Stimulated activated CD4-positive, alpha-beta T cell treated with anti-CD3 and anti-CD28 coated beads, Interleukin-1b, Interleukin-23, amount 100 ng/mL, for 48 hours (primary cell): Measurements from ENCODE around the gene ASGR2.
"Not testable (repeated sequence)": the region's sequence is repeated elsewhere in the genome, so short reads cannot be mapped to it uniquely, and the experiment has no call there.

Experiments
- DNase-seq: peaks from one replicate; pipeline ENCODE4 v3.0.0-alpha.2; 2020

The ASGR2 gene

DNA sequence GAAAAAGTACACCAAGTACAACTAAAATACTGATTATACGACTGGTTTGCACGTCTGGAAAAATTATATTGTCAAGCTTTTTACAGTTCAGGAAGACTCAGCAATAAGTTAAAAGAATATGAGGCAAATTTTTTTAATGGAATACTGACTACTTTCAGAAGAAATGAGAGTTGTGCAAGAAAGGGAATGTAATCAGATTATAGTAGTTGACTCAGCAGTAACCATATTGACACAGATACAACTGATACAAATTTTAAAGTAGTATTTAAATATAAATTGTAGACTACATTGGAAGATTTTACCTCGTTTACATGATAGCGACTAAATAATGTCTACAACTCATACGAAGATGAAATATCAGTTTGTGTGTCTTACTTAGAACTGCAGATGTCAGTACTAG, 16.7 kb downstream of the ASGR2 start:
- DNase-seq: no peak

DNA sequence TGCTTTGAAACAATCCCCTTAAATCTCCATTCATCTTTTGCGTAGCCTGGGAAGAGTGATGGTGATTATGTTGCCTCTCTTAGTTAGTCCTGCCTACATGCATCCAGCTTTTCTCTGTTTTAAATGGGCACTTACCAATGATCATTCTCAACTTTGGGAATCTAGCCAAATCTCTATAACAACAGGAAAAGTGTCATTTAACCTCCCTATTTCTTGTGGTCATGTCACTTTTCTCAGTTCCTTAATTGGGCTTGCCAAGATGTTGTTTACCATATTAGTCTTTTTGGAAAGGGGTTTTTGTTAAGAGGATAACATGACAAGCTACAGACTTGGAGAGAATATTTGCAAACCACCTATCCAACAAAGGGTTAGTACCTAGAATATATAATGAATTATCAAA, 19.0 kb downstream of the ASGR2 start:
- DNase-seq: no peak

DNA sequence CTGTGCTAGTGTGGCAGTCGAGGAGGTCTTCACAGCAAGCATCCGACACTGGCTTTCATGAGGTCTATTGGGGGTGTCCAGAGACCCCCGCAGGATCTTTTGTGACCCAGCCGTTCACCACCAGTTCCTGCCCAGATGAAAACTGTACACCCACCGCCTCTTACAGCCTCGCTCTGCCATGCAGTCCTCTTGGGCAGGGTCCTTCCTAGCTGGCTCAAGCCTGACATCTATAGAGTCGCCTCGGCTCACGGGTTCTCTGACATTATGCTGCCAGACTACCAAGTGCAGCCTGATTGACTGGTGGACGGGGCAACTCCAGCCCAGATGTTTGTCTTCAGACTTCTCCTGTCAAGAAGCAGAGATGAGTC, 20.0 kb downstream of the ASGR2 start:
- no peak for DNase-seq

DNA sequence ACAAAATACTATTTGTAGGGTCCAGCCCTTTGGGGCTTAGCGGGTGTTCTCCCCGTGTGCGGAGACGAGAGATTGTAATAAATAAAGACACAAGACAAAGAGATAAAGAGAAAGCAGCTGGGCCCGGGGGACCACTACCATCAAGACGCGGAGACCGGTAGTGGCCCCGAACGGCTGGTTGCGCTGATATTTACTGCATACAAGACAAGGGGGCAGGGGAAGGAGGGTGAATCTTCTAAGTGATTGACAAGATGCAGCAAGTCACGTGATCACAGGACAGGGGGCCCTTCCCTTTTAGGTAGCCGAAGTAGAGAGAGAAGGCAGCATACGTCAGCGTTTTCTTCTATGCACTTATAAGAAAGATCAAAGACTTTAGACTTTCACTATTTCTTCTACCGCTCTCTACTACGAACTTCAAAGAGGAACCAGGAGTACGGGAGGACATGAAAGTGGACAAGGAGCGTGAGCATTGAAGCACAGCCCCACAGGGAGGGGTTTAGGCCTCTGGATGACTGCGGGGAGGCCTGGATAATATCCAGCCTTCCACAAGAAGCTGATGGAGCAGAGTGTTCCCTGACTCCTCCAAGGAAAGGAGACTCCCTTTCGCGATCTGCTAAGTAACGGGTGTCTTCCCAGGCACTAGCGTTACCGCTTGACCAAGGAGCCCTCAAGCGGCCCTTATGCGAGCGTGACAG, 23.2 kb downstream of the ASGR2 start:
- DNase-seq: not testable (repeated sequence)

DNA sequence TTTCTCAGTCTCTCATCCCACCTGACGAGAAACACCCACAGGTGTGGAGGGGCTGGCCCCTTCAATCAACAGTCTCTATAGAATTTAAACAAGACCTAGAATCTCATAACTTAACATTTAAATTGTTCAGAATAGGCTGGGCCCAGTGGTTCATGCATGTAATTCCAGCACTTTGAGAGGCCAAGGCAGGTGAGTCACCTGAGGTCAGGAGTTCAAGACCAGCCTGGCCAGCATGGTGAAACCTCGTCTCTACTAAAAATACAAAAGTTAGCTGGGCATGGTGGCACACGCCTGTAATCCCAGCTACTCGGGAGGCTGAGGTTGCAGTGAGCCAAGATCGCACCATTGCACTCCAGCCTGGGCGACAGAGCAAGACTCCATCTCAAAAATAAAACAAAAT, 25.1 kb downstream of the ASGR2 start:
- not testable (repeated sequence) for DNase-seq

DNA sequence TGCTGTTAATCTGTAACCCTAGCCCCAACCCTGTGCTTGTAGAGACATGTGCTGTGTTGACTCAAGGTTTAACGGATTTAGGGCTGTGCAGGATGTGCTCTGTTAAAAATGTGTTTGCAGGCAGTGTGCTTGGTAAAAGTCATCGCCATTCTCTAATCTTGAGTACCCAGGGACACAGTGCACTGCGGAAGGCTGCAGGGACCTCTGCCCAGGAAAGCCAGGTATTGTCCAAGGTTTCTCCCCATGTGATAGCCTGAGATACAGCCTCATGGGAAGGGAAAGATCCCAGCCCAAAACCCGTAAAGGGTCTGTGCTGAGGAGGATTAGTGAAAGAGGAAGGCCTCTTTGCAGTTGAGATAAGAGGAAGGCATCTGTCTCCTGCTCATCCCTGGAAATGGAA, 26.2 kb downstream of the ASGR2 start:
- DNase-seq: not testable (repeated sequence)

DNA sequence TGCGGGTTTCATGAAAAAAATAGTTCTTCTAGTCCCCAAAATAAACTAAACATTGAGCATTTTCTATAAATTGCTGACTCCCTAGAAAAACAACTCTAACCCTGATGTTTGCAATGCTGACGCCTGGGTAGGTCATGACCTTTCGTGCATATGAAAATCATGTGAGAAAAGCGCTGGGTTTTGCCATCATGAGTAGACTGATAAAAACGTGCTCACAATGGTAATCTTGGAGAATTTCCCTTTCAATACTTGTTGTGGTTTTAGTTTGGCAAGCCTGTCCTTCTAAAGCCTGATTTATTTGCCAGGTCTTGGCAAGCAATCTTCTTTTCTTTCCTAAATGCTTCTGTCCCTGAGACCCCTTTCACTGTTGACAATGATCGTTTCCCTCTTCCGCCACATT, 30.5 kb downstream of the ASGR2 start:
- DNase-seq: no peak

DNA sequence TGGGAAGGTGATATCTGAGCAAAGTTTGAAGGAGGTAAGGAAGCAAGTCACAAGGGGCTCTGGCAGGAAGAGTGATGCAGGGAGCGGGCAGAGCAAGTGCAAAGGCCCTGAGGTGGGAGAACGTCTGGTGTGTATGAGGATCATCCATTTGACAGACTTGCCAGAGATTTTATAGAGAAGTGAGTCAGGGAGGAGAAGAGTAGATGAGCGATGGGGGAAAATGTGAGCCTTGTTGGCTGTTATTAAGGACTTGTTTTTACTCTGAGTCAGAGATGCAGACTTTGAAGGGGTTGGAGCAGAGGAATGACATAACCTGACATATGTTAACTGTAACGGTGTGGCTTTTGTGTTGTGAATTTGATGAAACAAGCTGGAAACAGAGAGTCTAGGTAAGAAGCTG, 31.0 kb downstream of the ASGR2 start:
- DNase-seq: peak; percentile 6

DNA sequence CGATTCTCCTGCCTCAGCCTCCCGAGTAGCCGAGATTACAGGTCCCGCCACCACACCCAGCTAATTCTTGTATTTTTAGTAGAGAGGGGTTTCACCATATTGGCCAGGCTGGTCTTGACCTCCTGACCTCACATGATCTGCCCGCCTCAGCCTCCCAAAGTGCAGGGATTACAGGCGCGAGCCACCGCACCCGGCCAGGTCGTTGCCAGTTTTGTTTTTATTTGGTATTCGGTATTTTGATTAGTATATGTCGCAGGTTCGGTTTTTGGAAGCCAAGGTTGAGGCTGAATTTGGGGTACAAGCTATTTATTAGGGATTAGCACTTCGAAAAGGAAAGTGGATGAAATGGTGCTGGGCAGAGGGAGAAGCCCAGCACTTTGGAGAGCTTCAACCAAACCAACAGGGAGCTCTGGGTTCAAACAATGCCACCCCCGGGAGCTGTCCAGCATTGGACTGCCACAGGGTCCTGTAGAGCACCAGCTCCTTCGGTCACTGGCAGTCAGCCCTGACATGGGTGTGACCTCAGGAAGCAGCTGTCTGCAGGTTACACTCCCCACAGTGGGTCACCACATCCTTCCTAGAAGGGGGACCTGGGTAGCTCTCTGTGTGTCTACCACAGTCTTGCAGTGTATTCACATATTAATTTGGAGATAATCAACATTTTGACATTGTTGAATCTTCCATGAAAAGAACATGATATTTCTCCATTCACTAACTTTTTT, 33.1 kb downstream of the ASGR2 start:
- DNase-seq: no peak

DNA sequence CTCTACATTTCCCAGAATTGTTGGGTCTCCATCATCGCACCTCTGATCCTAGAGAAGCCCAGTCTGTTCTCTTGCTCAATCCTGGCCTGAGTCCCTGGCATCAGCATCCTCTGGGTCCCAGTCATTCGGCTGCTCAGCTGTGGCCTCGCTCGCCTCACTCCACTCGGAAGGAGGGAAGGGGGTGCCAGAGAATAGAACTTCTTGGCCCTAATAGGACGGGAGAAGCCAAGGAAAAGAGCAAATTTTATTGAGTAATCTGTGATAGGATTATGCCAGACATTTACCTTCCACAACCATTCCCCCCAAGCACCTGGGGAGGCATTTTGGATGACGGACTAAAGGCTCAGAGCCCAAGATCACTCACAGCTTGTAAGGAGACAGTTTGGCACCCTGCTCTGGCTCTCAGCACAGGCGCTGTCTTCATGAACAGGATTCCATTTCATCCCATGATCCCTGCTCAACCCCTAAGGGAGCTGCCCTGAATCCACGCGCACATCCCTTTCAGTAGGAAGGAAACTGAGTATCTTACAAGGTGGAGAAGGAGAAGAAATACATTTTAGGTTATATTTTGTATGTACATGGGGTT, 34.1 kb downstream of the ASGR2 start:
- no peak for DNase-seq

DNA sequence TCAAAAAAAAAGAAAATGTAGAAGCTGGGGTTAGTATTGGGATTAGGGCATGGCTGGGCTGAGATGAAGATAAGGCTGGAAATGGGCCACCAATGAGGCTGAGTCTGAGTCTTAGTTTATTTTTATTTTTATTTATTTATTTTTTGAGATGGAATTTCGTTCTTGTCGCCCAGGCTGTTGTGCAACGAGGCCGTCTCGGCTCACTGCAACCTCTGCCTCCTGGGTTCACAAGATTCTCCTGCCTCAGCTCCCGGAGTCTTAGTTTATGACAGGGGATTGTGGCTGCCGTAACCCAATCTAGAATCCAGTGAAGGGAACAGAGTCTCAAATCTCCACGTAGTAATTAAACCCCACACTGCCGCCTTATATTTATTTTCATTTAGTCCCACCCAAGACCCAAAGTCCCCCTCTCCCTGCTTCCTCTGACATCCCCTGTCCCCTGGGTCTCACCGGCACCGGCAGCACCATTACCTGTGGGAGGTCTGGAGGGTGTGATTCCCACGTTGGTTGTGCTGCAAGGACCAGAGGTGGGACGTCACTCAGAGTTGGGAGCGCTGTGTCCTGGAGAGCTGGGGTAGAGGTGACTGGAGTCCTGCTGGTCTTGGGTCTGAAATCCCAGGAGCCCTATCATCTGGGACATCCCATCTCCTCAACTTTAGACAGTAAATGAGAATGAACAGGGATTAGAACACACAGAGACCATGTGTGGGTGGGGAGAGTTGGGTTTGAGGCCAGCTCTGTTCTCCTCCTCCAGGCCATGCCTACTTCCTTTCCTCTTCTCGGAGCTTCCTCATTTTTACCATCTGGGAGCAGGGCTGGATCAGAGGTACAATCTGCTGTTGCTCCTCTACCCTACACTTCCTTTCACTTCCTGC, 34.8 kb downstream of the ASGR2 start, which contains the start of gene CLEC10A:
TSS of gene CLEC10A (minus strand) at position 671 of the 875 bp plus-strand sequence. CDS start 1,439 bp downstream, outside the sequence.
- no peak for DNase-seq

DNA sequence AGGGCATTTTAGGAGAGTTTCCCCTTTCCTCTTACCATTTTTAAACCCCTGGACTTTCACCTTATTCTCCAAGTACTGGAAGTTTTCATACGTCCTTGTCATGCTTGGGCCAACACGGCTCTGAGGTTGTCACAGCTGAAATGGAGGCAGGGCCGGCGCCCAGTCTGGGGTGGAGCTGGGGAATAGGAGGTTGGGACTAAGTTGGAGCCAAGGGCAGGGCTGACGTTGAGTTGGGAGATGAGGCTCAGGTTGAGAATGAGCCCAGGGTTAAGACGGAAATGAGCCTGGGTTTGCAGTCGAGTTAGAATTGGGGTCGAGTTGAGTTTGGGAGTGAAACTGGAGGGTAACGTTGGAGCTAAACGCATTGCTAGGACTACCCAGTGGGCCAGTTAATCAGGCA, 35.9 kb downstream of the ASGR2 start:
- no peak for DNase-seq

DNA sequence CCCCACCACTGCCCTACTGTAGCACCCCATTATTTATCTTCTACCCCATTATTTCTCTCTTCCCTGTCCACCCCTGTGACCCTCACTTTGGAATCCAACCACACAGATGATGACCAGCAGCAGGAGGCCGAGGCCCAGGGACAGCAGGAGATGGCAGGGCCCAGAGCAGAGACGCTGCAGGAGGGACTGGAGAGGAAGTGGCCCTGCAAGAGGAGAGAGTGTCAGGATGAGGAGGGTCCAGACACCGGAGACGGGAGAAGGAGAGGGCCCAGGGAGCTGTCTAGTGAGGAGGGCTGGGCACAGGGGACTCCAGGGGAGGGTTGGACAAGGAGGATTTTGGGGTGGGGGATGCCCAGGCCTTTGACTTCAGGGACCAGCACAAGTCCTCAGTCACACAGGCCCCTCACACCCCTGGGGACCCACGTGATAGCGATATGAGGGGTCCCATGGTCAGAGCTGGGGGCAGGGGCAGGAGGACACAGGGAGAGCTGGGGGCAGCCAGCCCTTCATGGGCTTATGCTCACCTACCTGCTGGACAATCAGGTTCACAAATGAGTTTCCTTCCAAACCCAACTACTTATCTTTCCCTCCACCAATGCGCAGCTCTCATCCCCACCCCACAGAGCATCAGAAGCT, 36.6 kb downstream of the ASGR2 start:
- no peak for DNase-seq

DNA sequence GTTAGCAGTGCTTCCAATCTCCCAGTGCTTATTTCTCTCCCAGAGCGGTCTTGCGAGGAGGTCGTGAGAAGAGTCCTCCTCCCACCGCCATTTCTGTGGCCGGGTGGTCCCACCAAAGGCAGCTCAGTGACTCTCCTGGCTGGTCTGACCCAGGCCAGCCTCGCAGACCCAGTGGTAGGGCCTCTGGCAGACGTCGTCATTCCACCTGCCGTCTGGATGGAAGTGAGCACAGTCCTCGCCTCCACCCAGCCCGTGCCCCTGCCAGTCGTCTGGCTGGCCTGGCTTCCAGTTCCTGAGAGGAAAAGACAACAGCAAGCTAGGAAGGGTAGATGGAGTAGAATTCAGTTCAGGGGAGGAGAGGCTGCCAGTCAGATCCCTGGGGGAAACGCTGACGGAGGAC, 39.7 kb downstream of the ASGR2 start:
- DNase-seq: no peak

DNA sequence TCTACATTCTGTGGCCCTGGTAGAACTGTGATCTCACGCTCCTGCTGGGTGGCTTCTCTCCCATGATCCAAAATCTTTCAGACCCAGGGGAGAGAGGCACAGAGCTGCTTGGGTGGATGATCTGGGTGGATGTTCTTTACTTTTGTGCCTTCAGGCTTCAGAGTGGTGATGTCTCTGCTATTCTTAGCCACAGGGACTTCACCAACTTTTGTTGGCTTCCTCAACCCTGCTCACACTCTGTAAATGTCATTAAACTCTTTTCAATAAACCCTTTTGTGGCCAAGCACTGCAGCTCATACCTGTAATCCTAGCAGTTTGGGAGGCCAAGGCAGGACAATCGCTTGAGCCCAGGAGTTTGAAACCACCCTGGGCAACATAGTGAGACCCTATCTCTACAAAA, 42.2 kb downstream of the ASGR2 start:
- DNase-seq: no peak

DNA sequence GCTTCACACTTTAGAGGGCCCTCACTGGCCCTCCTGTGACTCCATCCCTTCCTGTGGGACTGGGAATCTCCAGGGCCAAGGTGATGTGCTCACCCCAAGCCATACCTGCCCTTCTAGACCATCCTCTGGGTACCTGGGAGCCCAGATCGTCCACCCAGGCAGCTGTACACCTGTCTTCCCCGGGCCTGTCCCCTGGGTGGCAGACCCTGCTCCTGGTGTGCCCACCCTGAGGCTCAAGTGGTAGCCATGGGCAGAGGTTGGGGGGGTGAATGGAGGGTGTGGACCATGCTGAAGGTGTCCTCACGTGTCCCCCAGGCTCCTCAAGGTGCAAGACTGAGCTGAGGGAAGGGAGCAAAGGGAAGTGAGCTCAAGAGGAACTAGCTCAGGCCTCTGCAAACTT, 43.9 kb downstream of the ASGR2 start:
- no peak for DNase-seq

DNA sequence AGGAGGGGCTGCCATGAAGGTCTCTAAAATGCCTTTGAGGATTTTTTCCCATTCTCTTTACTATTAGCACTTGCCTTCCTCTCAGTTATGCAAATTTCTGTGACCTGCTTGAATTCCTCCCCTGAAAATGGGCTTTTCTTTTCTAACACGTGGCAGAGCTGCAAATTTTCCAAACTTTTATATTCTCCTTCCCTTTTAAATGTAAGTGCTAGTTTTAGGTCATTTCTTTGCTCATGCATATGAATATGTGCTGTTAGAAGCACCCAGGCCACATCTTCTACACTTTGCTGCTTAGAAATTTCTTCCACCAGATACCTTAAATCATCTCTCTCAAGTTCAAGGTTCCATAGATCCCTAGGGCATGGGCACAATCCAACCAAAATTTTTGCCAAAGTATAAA, 46.4 kb downstream of the ASGR2 start:
- no peak for DNase-seq

DNA sequence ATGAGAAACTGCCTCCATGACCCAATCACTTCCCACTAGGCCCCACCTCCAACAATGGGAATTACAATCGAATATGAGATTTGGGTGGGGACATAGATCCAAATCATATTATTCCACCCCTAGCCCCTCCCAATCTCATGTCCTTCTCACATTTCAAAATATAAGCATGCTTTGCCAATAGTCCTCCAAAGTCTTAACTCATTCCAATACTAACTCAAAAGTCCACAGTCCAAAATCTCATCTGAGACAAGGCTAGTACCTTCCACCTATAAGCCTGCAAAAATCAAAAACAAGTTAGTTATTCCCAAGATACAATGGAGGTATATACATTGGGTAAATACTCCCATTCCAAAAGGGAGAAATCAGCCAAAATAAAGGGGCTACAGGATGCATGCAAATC, 47.4 kb downstream of the ASGR2 start:
- no peak for DNase-seq

DNA sequence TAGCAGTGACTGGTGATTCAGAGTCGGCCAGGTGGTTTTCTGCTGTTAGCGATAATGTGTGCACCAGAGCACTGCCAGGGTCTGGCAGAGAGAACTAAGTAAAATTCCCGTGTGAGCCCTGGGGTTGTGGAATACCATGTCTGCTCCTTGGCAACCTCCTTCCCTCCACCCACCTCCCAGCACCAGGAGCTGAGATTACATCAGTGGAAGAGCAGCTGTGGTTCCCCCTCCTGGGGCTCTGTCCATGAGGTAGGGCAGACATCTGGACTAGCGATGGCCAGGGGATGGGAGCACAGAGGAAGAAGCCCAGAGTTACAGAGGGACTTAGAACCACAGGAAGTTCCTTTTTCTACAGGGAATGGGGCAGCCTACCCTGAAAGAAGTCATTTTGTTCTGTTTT, 50.4 kb downstream of the ASGR2 start:
- no peak for DNase-seq

DNA sequence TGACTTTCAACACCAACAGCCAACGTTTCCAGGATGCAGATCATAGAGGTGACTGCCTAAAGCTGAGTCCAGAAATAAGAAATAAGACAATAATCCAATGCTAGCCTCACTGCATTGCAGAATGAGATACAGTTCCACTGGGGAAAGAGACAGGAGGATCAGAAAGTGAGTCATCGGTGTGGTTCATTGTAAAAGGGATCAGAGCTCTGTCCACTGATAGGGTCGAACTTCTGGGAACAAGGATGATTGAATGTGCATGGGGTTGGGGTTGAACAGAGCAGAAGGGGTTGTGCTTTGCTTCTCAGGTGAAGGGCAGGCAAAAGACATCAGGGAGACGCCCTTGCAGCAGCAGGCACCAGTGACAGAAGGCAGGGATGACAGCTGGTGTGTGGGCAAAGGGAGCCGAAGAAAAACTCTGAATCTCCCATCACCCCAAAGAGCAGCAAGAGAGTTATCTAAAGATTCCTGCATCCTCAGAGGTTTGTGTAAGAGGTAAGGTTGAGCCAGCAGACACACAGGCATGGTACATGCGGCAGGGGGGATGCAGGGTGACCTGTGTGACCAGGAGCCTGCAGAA, 51.0 kb downstream of the ASGR2 start:
- DNase-seq: no peak

DNA sequence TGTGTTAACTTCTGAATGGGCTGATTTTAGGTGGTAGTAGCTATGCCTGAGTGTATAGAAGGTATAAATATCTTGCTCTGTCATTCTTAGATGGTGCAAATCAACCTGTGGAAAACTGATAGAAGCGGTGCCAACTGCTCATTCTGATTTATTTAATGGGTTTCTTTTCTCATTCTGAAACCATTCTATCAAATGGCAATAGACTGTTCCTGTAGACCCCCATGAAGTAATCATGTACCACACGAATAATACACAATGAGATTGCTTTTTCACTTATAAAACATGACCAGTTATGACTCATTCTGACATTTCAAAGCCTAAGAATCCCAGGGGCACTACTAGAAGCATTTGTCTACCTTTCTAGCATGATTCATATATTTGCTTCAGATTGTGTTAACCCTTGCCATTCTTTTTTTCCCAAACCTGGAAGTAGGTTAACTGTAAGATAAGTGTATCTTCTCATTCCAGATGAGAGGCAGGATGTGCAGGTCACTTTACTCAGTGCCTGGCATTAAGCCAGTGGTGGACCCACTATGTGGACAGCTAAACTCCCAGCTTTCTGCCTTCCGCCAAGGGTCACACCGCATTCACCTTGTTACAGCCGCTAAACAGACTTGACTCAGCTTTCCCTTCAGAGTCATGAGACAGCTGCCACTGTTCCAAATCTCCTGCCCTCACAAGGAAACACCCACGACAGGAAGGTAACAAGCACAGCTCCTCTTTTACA, 54.3 kb downstream of the ASGR2 start:
- peak; percentile 75 for DNase-seq
